G401.6 (cell line): Measurements from ENCODE around the gene HNRNPA0.
"Not testable (repeated sequence)": the region's sequence is repeated elsewhere in the genome, so short reads cannot be mapped to it uniquely, and the experiment has no call there.

Experiments
- FAIRE-seq: peaks from 2 replicates; lab custom pipeline; 2012; peaks lifted over from hg19 to GRCh38; lab: Jason Lieb, UNC

HNRNPA0 gene

DNA sequence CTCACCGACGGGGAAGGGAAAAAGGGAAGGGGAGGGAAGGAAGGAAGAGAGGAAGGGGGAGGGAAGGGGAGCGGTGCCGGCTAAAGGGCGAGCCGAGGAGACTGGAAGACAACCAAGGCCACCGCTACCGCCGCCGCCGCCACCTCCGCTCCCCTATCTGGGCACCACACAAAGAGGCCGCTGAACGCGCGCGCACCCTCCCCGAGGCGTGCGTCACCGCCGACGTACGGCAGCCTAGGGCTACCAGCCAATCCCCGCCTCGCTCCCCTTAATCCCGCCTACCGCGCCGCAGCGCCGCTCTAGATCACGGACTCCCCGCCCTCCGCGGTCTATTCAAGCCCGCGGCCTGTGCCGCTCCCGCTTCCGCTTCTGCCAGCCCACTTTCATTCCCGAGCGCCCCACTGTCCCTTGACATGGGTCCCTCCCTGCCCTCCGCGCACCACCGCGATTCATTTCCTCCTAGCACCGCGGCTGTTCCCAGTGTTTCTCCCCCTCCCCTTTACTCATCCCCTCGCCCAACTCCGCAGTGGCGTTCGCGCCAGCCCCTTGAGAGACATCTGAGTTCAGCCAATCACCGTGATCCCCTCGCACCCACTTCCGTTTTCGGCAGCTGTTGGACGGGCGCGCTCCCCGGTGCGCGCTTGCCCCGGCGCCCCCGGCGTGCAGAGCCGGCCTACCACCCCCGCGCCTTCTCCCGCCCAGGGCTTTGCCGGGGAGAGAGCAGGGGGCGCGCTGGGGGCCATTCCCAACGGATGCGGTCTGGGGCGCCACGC lies at the start of gene HNRNPA0:
TSS of gene HNRNPA0 (minus strand) at position 176 of the 773 bp plus-strand sequence. CDS start 297 bp downstream, outside the sequence.
- FAIRE-seq: peak; percentile 94

DNA sequence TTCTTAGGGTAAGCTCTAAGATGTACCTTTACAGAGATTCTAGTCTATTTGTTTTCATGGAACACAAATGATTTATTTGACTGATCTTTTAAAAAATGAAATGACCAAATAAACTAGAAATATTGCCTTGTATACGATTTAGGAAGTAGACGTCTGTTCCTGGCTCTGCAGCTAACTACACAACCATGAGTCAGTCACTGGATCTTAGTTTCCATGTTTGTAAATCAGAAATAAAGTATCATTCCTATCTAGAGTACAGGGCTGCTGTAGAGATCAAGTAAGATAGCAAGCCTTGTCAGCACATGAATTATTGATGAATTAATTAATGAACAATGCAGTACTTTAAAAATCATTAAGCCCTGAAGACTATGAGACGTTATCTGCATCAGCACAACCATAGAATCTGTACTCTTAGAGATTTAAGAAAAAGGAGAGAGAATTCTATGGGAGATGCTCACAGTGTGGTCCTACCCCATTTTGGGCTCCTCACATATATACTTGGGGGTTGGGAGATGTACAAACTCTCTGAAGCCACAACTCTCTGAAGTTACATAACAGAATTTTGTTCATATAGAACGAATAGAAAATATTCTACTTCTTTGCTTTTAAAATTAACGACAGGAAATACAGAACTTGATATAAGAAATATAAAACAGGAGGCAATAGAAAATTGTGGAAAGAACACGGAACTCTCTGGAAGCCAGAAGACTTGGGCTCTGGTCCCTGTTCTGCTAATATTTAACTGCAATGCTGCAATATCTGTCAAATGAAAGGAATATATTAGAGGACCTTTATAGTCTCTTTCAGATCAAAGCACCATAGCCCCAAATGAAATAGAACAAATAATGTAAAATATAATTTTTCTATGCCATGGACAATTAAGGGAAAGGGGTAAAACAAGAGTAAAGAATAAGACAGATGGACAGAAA lies 48.4 kb upstream of the HNRNPA0 start:
- FAIRE-seq: no peak

DNA sequence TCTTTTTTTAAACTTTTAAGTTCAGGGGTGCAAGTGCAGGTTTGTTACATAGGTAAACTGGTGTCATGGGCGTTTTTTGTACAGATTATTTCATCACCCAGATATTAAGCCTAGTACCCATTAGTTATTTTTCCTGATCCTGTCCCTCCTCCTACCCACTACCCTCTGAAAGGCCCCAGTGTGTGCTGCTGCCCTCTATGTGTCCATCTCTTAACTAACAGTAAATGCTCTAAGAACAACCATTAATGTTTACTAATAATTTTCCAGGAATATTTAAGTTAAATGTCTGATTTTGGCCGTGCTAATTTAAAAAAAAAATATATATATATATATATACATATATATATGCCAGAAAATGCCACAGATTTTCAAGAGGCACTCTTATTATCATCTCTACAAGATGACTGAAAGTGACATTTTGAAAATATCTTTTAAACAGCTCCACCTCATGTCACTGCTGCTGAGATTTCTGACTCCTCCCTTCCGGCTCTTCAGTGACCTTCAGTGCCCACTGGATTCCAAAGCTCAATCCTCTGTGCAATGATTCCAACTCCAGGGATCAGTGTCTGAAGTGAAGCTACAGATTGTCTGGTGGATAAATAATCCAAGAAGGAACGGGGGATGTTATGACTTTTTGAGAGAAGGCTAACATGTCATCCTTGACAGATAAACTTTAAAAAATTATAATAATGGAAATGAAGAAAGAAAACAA lies 46.7 kb upstream of the HNRNPA0 start:
- no peak for FAIRE-seq

DNA sequence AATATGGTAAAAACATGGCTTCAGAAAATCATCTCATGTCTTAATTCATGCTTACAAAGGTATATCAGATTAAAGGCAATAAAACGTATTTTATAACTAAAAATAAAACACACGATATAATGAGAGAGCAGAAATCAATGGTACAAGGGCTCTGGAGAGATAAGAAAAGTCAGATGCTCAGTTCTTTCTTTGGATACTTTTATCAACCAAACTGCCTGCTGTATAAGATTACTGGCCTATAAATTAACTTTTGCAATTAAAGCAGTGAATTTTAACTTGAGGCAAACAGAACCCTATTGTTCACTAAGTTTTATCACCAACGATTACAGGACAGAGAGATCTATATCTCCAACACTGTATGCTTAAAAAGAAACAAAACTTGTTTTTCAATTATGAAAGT lies 42.1 kb upstream of the HNRNPA0 start:
- FAIRE-seq: peak; percentile 66

DNA sequence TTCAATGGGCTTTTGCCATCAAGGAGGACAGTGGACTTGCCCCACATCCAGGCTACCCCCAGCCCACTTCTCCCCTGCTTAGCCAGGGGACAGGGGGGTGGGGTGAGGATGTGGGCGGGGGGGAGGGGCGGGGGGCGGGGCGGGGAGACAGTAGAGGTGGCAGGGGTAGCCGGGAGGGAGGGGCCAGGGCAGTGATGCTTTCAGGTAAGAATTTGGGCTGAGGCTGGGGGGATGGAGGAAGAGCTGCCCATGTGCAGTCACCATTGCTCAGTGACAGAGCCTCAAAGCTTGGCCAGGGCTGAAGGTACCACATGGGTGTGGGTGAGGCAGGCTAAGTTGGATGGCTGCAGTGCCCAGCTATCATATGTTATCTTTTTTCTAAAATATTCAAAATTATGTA lies 40.7 kb upstream of the HNRNPA0 start:
- FAIRE-seq: no peak

DNA sequence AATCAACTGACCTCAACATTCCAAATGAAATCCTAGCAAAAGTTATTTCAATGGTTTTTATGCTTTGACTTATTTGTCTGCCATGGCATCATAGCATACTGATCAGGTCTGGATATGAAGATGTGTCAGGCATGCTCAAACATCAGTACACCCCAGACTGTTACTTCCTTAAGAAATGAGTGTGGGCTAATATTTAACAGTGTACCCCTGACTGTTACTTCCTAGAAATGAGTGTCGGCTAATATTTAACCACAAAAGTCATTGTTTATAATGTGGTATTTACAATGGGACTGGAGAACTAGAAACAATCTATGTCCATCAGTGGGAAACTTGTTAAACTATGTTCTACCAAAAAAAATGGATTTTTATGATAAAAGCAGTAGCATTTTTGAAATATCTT lies 38.1 kb upstream of the HNRNPA0 start:
- no peak for FAIRE-seq

DNA sequence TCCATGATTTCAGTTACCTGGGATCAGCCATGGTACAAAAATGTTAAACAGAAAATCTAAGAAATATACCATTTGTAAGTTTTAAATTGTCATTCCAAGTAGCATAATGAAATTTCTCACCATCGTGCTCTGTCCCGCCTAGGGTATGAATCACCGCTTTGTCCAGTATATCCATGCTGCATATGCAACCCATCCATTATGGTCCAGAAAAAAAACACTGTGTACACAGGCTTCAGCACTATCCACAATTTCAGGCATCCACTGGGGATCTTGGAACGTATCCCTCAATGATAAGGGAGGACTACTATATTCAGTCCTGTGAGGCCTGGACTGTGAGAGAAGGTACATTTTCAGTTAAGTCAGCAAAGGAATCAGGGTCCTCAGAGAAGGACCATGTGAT lies 37.6 kb upstream of the HNRNPA0 start:
- FAIRE-seq: no peak

DNA sequence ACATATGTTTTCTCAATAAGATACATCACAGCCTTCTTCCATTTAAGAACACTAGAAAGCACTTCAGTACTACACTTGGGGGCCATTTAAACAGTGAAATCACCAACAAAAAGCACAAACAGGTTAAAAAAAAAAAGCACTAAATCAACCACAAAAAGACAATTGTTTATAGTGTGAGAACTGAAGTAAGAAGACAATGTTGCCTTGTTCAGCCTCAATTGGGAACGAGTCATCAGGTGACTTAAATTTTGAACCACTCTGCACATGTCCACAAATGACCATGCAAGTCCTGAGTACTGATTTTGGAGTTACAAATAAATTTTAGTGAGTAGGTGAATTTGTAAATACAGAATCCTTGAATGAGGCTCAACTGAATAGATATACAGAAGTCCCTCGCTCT lies 37.2 kb upstream of the HNRNPA0 start:
- FAIRE-seq: no peak

DNA sequence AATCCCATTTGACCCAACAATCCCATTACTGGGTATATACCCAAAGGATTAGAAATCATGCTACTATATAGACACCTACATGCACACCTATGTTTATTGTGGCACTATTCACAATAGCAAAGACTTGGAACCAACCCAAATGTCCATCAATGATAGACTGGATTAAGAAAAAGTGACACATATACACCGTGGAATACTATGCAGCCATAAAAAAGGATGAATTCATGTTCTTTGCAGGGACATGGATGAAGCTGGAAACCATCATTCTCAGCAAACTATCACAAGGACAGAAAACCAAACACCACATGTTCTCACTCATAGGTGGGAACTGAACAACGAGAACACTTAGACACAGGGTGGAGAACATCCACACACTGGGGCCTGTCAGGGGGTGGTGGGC lies 34.4 kb upstream of the HNRNPA0 start:
- FAIRE-seq: not testable (repeated sequence)

DNA sequence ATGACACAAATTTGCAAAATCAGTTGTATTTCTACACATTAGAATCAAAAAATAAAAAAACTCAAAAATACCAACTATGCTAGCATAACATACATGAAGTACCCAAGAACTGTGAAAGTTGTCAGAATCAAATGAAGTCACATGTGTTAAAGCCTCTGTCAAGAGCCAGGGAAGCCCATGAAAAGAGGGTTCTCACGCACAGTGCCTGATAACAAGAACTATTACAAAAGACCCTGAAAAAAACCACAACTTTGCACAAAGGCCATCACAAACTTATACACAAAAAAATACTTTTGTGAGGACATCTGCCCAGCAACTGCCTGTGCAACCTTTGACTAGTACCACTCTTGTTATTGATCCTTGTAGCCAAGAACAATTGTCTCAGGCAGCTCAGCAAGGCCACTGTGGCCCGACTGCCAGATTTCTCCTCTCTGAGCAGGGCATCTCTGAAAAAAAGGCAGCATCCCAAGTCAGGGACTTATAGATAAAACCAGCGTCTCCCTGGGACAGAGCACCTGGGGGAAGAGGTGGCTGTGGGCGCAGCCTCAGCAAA lies 28.9 kb upstream of the HNRNPA0 start:
- FAIRE-seq: no peak

DNA sequence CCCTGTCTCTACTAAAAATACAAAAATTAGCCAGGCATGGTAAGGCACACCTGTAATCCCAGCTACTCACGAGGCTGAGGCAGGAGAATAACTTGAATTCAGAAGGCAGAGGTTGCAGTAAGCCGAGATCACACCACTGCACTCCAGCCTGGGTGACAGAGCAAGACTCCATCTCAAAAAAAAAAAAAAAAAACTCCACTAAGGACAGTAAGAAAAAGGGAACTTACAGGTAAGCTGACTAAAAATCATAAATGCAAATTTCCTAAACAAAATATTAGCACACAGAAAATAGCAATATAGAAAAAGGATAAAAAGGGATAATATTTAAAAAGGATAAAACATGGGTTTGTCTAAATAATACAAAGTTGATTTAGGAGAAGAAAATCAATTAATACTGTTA lies 27.9 kb upstream of the HNRNPA0 start:
- FAIRE-seq: no peak

DNA sequence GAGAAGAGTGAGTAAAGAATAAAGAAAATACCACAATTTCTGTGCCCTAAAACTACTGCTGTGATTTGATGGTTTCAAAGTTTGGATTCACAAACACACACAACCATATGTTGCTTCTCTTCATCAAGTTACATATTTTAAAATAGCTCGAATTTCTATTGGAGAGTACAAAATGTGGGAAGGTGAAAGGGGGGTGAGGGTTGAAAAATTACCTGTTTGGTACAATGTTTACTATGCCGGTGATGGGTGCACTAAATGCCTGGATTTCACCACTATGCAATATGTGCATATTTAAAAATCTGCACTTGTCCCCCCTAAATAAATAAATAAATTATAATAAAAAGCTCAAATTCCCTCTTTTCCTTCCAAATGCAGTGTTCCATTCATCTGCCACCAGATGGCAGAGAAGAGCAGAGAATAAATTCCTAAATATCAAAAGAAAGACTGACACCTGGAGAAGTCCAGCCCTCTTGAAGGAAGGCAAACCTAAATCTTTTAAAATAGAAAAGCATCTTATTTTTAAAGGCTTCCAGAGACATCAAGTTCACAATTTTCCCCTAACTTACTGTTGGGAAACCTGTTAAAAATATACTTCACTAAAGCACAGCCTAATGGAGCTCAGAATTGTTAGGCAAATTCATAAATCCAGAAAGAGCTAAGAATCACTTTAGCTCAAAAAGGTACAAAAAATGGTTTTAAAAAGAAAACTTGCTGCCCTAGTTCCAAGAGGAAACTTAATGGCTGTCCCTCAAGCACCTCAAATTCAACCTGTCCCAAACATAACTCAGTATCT lies 24.8 kb upstream of the HNRNPA0 start:
- FAIRE-seq: peak; percentile 97

DNA sequence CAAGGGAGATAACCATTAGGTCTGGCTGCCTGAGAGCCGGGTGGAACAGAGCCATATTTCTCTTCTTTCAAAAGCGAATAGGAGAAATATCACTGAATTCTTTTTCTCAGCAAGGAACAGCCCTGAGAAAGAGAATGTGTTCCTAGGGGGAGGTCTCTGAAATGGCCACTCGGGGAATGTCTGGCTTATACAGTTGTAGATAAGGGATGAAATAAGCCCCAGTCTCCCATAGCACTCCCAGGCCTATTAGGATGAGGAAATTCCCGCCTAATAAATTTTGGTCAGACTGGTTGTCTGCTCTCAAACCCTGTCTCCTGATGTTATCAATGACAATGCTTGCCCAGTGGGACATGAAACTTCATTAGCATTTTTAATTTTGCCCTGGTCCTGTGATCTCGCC lies 13.8 kb upstream of the HNRNPA0 start:
- FAIRE-seq: not testable (repeated sequence)

DNA sequence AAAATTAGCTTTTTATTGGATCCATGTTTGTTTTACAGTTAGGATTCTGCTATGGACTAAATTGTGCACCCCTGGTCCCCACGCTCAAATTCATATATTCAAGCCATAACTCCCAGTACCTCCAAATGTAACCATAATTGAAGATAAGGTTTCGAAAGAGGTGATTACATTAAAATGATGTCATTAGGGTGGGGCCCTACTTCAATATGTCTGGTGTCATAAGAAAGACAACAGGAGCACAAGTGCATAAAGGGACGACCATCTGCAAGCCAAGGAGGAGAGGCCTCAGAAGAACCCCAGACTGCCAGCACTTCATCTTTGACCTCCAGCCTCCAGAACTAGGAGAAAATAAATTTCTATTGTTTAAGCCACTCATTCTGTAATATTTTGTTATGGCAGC lies 7.4 kb upstream of the HNRNPA0 start:
- FAIRE-seq: no peak

DNA sequence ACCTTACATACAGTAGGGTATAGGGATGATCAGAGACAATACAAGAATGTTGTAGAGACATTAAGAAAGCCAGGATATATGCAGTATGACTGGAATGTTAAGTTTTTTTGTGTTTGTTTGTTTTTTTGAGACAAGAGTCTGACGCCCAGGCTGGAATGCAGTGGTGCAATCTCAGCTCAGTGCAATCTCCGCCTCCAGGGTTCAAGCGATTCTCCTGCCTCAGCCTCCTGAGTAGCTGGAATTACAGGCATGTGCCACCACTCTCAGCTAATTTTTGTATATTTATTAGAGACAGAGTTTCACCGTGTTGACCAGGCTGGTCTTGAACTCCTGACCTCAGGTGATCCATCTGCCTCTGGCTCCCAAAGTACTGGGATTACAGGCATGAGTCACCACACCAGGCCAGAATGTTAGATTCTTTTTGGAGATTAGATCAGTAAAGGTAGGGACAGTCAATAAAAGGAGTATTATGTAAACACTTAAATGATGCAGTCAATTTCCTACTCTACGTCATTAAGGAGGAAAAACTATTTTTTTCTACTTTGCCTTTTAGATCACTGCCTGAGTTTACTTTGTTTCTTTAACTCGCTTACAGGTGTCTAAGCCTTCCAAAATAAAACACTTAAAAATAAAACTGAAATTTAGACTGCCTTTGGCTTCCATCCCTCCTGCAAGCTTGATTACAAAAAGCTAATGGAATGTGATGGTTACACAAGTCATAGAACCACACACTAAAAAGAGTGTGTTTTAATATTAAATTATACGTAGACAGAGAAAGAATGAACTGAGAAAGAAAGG lies 6.8 kb upstream of the HNRNPA0 start:
- FAIRE-seq: no peak

DNA sequence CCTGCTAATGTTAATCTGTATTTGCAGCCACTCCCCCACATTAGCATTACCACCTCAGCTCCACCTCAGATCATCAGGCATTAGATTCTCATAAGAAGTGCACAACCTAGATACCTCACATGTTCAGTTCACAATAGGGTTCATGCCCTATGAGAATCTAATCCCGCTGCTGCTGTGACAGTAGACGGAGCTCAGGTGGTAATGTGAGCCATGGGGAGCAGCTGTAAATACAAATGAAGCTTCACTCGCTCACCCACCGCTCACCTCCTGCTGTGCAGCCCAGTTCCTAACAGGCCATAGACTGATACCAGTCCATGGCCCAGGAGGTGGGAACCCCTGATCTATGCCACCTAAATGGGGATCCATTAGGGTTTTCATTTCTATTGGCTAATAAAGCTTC lies 6.1 kb upstream of the HNRNPA0 start:
- FAIRE-seq: no peak

DNA sequence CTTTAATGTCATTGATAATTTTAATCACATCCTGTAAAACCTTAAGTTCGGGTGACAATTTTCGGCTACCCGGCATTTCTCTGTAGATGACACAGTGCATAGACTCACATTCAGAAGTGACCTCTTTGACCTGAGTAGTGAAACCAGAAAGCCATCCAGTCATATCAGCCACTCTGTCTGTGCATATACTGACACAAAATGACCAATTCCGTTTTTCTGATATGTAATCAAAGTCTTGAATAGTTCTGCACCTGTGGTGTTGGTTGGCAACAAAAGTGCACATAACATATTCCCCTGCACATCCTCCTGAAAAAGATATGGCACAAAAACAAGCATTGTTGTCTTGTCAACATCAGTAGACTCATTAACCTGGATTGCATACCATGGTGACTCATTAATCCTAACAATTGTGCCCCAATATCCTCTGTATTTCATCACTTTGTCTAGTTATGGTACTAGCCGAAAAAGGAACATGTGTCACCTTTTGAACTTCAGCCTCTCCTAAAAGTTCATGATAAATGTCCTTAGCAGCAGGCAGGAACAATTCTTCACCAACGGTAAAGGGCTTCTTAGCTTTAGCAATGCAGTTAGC lies 4.6 kb upstream of the HNRNPA0 start:
- no peak for FAIRE-seq

DNA sequence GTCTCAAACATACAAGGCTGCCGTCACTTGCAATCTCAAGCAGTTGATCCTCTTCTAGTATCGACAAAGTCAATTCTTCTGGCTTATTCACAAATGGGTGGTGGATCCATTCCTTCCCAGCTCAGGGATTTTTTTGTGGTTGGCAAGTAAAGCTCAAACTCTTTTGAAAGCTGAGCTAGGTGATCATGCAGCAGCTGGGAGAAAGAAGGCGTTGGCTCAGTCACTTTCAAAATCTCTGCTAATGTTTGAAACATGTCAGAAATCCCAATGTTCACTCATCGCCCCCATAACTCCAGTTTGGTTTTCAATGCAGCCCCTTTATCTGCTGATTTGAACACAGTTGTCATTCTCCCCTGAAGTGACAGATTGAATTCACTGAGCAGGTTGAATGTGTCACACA lies 4.0 kb upstream of the HNRNPA0 start:
- no peak for FAIRE-seq

DNA sequence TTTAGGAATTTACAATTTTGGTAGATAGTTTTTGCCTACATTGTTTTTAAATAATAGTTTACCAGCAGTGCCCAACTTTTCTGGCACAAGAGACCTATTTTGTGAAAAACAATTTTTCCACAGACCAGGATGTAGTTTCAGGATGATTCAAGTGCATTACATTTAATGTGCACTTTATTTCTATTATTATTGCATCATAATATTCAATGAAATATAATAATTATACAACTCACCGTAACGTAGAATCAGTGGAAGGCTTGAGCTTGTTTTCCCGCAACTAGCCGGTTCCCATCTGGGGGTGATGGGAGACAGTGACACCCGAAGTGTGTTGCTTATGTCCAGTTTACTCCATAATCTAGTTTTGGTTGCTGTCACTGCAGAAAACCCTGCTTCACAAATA lies 3.5 kb upstream of the HNRNPA0 start:
- no peak for FAIRE-seq
